ENCODE measurements around the gene SULT1C3. TPM values are rescaled to one million over a fixed set of nuclear protein-coding genes. Genes with fewer than 3 reads are reported as not detected.

Gene SULT1C3
- total RNA-seq = not detected

DNA sequence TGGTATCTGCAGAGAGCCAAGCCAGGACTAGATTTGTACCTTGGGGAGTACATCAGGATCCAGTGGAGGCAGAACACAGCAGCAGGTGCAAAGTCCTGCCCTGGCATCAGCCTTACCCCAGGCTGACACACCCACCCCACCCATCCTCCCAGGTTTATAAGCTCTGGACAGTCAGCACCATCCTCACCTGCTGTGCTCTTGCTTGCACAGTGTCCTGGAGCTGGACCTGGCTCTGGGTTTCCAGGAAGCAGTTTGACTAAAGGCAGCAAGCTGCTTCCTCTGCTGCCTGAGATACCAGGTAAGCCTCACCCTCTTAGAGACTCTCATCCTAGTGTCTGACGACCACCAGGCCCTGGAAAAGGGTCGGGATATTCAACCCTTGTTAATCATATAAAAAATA lies at the start of gene SULT1C3:
Gene SULT1C3 (plus strand): TSS at position 183 of the 400 bp plus-strand sequence. CDS start 7,227 bp downstream, outside the sequence.

GRCh38 chr2:108288534-108289106 lies 48.9 kb downstream of the SULT1C3 start, which contains the start of gene SULT1C2:
TSS of gene SULT1C2 (plus strand) at chr2:108288895. CDS start at chr2:108293668, 4,773 bp downstream.

Other genes starting within 250 kb of the SULT1C3 start
- not detected for gene SULT1C2, start 48.9 kb downstream of the SULT1C3 start, total RNA-seq
- not detected for gene SULT1C4, start 138.0 kb downstream of the SULT1C3 start, total RNA-seq
- 10 to 100 TPM; 68.3 to 68.9 TPM for gene GCC2, start 209.2 kb downstream of the SULT1C3 start, total RNA-seq